MM.1S (cell line): Measurements from ENCODE around the gene LDLRAD4.

Experiments used
- EZH2 ChIP-seq: fragments of 300-600 bp; sonication (generic); optimal IDR thresholded peaks from 2 replicates; pipeline ENCODE3; 2017; ENCODE audit warnings: low read depth, mild to moderate bottlenecking, antibody characterized with exemption, low read length, mixed read lengths
- TF ChIP-seq, protein P1 (sequence below): fragments of 300-600 bp; sonication (generic); IDR thresholded peaks from 2 replicates; pipeline ENCODE4 v1.5.1; 2016; ENCODE audit warnings: antibody characterized with exemption, low read length, mixed read lengths

- no peak for TF ChIP-seq EZH2
- TF ChIP-seq, protein P1, sequence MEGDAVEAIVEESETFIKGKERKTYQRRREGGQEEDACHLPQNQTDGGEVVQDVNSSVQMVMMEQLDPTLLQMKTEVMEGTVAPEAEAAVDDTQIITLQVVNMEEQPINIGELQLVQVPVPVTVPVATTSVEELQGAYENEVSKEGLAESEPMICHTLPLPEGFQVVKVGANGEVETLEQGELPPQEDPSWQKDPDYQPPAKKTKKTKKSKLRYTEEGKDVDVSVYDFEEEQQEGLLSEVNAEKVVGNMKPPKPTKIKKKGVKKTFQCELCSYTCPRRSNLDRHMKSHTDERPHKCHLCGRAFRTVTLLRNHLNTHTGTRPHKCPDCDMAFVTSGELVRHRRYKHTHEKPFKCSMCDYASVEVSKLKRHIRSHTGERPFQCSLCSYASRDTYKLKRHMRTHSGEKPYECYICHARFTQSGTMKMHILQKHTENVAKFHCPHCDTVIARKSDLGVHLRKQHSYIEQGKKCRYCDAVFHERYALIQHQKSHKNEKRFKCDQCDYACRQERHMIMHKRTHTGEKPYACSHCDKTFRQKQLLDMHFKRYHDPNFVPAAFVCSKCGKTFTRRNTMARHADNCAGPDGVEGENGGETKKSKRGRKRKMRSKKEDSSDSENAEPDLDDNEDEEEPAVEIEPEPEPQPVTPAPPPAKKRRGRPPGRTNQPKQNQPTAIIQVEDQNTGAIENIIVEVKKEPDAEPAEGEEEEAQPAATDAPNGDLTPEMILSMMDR = no peak
Measured at GRCh38 chr18:13500227-13500865, 281.8 kb downstream of the LDLRAD4 start.
